DOHH2 (cell line): ENCODE results near the gene RUNX1.
"Not testable (repeated sequence)": the region's sequence is repeated elsewhere in the genome, so short reads cannot be mapped to it uniquely, and the experiment has no call there.

Experiments used
- H3F3A ChIP-seq: fragments of 200-600 bp; sonication (generic), shearing (Covaris generic); 2 replicates; pipeline ENCODE4 v1.6.0; 2016; ENCODE audit warnings: antibody characterized with exemption, mild to moderate bottlenecking; ENCODE audit not compliant: control insufficient read depth, insufficient read depth
- H3K27ac ChIP-seq: fragments of 200-600 bp; sonication (generic); 2 replicates; pipeline ENCODE4 v1.5.1; 2014; ENCODE audit warnings: low read depth, mild to moderate bottlenecking, low read length, moderate library complexity
- H3K27me3 ChIP-seq: fragments of 200-600 bp; sonication (generic); 2 replicates; pipeline ENCODE4 v1.6.1; 2014; ENCODE audit warnings: mild to moderate bottlenecking, low read length, mixed read lengths; ENCODE audit not compliant: control insufficient read depth
- H3K36me3 ChIP-seq: fragments of 200-600 bp; sonication (generic); 2 replicates; pipeline ENCODE4 v1.6.1; 2014; ENCODE audit warnings: mild to moderate bottlenecking, low read length, moderate library complexity, mixed read lengths; ENCODE audit not compliant: control insufficient read depth
- H3K4me1 ChIP-seq: fragments of 200-600 bp; sonication (generic); 2 replicates; pipeline ENCODE4 v1.6.1; 2014; ENCODE audit warnings: mild to moderate bottlenecking, low read length, mixed read lengths; ENCODE audit not compliant: control insufficient read depth
- H3K4me2 ChIP-seq: fragments of 200-600 bp; sonication (generic); 2 replicates; pipeline ENCODE4 v1.6.0; 2014; ENCODE audit warnings: mild to moderate bottlenecking, low read length, moderate library complexity
- H3K4me3 ChIP-seq: fragments of 200-600 bp; sonication (generic); 2 replicates; pipeline ENCODE4 v1.5.1; 2014; ENCODE audit warnings: mild to moderate bottlenecking, low read length, mixed read lengths
- H3K79me2 ChIP-seq: fragments of 200-600 bp; sonication (generic); 2 replicates; pipeline ENCODE4 v1.6.1; 2014; ENCODE audit warnings: mild to moderate bottlenecking, low read length, mixed read lengths; ENCODE audit not compliant: control insufficient read depth
- H3K9me2 ChIP-seq: fragments of 200-600 bp; sonication (generic); replicated peaks from 2 replicates; pipeline ENCODE4 v1.6.1; 2014; ENCODE audit warnings: mild to moderate bottlenecking, low read length, mixed read lengths; ENCODE audit not compliant: control insufficient read depth
- H3K9me3 ChIP-seq: fragments of 200-600 bp; sonication (generic); 2 replicates; pipeline ENCODE4 v1.6.1; 2014; ENCODE audit warnings: antibody characterized with exemption, low read length, mixed read lengths; ENCODE audit not compliant: control insufficient read depth, insufficient read depth
- H4K20me1 ChIP-seq: fragments of 200-600 bp; sonication (generic); 2 replicates; pipeline ENCODE4 v1.6.0; 2014; ENCODE audit warnings: low read depth, mild to moderate bottlenecking, antibody characterized with exemption, low read length, moderate library complexity; ENCODE audit not compliant: control insufficient read depth, insufficient read depth
- EZH2phosphoT487 ChIP-seq: fragments of 200-600 bp; sonication (generic); IDR thresholded peaks from 2 replicates; pipeline ENCODE4 v1.6.1; 2017; ENCODE audit warnings: borderline replicate concordance, mild to moderate bottlenecking, antibody characterized with exemption, low read length, moderate library complexity, mixed read lengths
- TF ChIP-seq, protein P1 (sequence below): fragments of 200-600 bp; sonication (generic); IDR thresholded peaks from one replicate; pipeline ENCODE4 v1.5.1; 2014; ENCODE audit warnings: antibody characterized with exemption, mild to moderate bottlenecking, low read depth, low read length; ENCODE audit not compliant: poor library complexity, severe bottlenecking

The RUNX1 gene

DNA sequence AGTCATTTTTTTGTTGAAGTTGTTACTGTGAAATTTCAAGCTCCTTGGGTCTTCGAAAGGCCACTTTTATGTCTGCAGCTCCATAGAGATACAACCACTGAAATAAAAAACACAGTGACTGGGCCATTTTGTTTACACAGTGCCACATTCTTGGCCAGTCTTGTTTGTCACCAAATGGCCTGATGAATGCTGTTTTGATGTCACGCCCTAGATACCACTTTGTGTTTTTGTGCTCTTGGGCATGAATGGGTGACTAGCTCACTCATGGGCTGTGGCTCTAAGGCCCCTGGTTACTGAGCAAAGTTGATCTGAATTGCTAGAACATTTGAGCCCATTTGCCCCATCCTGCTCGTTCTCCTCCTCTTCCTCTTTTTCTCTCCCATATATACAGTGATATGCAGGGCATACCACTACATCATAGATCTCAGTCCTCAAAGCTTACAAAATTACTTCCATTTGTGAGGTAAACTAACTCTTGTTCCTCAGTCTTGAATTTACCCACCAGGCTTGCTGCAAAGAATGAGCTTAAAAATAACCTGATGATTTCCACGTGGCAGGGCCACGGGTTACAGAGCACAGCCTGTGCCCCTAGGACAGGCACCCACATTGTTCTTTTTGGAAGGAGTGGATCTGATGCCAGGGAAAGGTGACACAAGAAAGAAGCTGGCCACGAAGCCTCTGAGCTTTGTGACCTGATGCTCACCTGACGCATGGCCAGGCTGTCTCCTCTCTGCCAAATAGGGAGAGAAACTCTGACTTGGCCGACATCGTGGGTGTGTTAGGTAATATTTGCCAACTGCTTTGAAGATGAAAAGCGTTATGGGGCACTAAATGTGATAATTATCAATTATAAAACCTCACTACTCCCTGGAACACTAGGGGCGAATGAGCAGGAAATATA is 92.4 kb downstream of the RUNX1 start:
- peaks cover 6% of the 10 kb centered on the region; the same call in 1 of the 2 replicates for H3K36me3 ChIP-seq
- peaks cover 86% of the 10 kb centered on the region for H3K79me2 ChIP-seq
- no peak overlapping the region for H3K4me2 ChIP-seq
- peaks cover 8% of the 10 kb centered on the region for H4K20me1 ChIP-seq
- no peak for TF ChIP-seq EZH2phosphoT487
- TF ChIP-seq, protein P1, sequence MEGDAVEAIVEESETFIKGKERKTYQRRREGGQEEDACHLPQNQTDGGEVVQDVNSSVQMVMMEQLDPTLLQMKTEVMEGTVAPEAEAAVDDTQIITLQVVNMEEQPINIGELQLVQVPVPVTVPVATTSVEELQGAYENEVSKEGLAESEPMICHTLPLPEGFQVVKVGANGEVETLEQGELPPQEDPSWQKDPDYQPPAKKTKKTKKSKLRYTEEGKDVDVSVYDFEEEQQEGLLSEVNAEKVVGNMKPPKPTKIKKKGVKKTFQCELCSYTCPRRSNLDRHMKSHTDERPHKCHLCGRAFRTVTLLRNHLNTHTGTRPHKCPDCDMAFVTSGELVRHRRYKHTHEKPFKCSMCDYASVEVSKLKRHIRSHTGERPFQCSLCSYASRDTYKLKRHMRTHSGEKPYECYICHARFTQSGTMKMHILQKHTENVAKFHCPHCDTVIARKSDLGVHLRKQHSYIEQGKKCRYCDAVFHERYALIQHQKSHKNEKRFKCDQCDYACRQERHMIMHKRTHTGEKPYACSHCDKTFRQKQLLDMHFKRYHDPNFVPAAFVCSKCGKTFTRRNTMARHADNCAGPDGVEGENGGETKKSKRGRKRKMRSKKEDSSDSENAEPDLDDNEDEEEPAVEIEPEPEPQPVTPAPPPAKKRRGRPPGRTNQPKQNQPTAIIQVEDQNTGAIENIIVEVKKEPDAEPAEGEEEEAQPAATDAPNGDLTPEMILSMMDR, result no peak
- H3K4me3 ChIP-seq, result no peak overlapping the region
- no peaks in the 10 kb centered on the region for H3K9me2 ChIP-seq
- H3K9me3 ChIP-seq, result no peaks in the 10 kb centered on the region
- H3K4me1 ChIP-seq, result no peaks in the 10 kb centered on the region
- no peaks in the 10 kb centered on the region for H3F3A ChIP-seq
- no peaks in the 10 kb centered on the region for H3K27me3 ChIP-seq
- H3K27ac ChIP-seq, result no peak overlapping the region

DNA sequence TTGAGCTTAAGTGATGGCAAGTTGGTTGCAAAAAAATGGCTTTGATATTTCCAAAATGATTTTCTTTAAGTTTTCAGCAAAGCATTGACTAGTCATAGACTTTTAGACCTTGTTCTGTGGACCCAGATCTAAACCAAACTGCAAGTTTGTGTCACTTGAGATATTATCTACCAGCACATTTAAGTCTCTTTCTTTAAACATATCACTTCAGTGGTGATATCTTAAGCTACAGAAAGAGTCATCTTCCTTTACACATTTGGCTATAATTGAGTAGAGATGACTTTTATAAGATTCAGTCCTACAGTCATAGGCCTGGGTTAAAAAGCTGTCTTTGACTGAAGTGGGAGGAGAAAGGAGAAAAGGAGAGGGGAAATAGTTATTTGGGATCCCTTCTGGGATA is 95.2 kb downstream of the RUNX1 start:
- H3K9me2 ChIP-seq, result no peaks in the 10 kb centered on the region
- no peak overlapping the region for H3K4me3 ChIP-seq
- H3K36me3 ChIP-seq, result peaks cover 6% of the 10 kb centered on the region; the same call in 1 of the 2 replicates
- H3K27ac ChIP-seq, result no peak overlapping the region
- peaks cover 84% of the 10 kb centered on the region for H3K79me2 ChIP-seq
- H3K9me3 ChIP-seq, result no peaks in the 10 kb centered on the region
- peaks cover 13% of the 10 kb centered on the region for H4K20me1 ChIP-seq
- TF ChIP-seq, protein P1, result no peak
- TF ChIP-seq EZH2phosphoT487, result no peak
- no peaks in the 10 kb centered on the region for H3K4me1 ChIP-seq
- H3K4me2 ChIP-seq, result no peak overlapping the region
- H3K27me3 ChIP-seq, result no peaks in the 10 kb centered on the region
- no peaks in the 10 kb centered on the region for H3F3A ChIP-seq

DNA sequence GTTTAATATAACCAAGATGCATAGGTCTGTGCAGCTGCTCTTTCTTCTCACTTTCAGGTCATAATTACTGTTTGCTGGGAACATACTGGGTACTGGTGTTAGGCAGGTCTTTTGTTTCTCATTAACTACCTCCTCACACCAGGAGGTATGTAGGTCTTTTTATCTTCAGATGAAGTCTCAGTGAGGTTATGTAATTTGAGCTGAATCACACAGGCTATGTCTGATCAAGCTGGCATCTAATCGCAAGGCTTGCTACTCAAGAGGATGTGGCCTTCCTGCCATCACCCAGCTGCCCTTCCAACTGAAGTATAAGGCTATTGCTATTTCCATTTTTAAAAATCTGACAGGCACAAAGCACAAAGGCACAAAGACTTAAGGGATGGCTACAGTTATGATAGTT is 96.4 kb downstream of the RUNX1 start:
- Histone ChIP-seq H3F3A (no peaks in the 10 kb centered on the region), H3K79me2 (peaks cover 90% of the 10 kb centered on the region), H3K4me3 (no peak overlapping the region), H3K36me3 (peaks cover 6% of the 10 kb centered on the region; the same call in 1 of the 2 replicates), H3K27ac (no peak overlapping the region), H4K20me1 (peaks cover 12% of the 10 kb centered on the region), H3K27me3 (no peaks in the 10 kb centered on the region), H3K4me1 (peaks cover under 1% of the 10 kb centered on the region), H3K9me2 (no peaks in the 10 kb centered on the region), H3K4me2 (no peak overlapping the region), H3K9me3 (no peaks in the 10 kb centered on the region)
- TF ChIP-seq, protein P1, result no peak
- no peak for TF ChIP-seq EZH2phosphoT487

DNA sequence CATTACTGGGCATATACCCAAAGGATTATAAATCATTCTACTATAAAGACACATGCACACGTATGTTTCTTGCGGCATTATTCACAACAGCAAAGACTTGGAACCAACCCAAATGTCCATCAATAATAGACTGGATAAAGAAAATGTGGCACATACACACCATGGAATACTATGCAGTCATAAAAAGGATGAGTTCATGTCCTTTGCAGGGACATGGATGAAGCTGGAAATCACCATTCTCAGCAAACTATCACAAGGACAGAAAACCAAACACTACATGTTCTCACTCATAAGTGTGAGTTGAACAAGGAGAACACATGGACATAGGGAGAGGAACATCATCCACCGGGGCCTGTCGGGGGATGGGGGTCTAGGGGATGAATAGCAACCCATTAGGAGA is 97.2 kb downstream of the RUNX1 start:
- not testable (repeated sequence) for H4K20me1 ChIP-seq, H3K4me1 ChIP-seq, H3K27ac ChIP-seq, H3K9me2 ChIP-seq, H3K27me3 ChIP-seq, H3K9me3 ChIP-seq, H3K4me3 ChIP-seq, H3K36me3 ChIP-seq, H3F3A ChIP-seq, H3K4me2 ChIP-seq
- peaks cover 90% of the 10 kb centered on the region for H3K79me2 ChIP-seq
